Fibroblast of lung (primary cell): ENCODE measurements around the gene MSI2. TPM values are rescaled to one million over a fixed set of nuclear protein-coding genes. Genes with fewer than 3 reads are reported as not detected.

Source experiments
- DNase-seq, 2 donors: peaks; one replicate each; pipeline versions ENCODE4 v3.0.0 to v3.0.0-alpha.2; 2010; ENCODE audit warnings: low read depth in 2 of 2
- H2AFZ ChIP-seq: 2 replicates; pipeline ENCODE4 v1.5.1; 2012; ENCODE audit warnings: low read length, control low read depth, inconsistent platforms
- H3K27ac ChIP-seq: 2 replicates; pipeline ENCODE4 v1.5.1; 2011; ENCODE audit warnings: low read length, control low read depth; ENCODE audit not compliant: insufficient read depth
- H3K27me3 ChIP-seq: 2 replicates; pipeline ENCODE4 v1.5.1; 2011; ENCODE audit warnings: mild to moderate bottlenecking, low read length; ENCODE audit not compliant: control insufficient read depth, insufficient read depth
- H3K36me3 ChIP-seq: 2 replicates; pipeline ENCODE4 v1.5.1; 2011; ENCODE audit warnings: low read length; ENCODE audit not compliant: control insufficient read depth, insufficient read depth
- H3K4me1 ChIP-seq: 2 replicates; pipeline ENCODE4 v1.5.1; 2011; ENCODE audit warnings: low read length; ENCODE audit not compliant: control insufficient read depth, insufficient read depth; ENCODE audit errors: extremely low read depth
- H3K4me2 ChIP-seq: 2 replicates; pipeline ENCODE4 v1.5.1; 2011; ENCODE audit warnings: low read length, control low read depth; ENCODE audit not compliant: insufficient read depth; ENCODE audit errors: extremely low read depth
- H3K4me3 ChIP-seq, 4 experiments: fragments of 200-600 bp in 1 of 4; sonication (generic) in 1 of 4; replicated peaks in 1 of 4; 2 replicates each; pipeline ENCODE4 v1.5.1; 2011 to 2016; ENCODE audit warnings: low read length in 4 of 4, low read depth in 3 of 4, mild to moderate bottlenecking in 3 of 4, control low read depth in 2 of 4, inconsistent platforms in 1 of 4, mixed read lengths in 1 of 4; ENCODE audit not compliant: insufficient read depth in 1 of 4; ENCODE audit errors: control extremely low read depth in 1 of 4
- H3K79me2 ChIP-seq: 2 replicates; pipeline ENCODE4 v1.5.1; 2012; ENCODE audit warnings: mild to moderate bottlenecking, low read length, inconsistent platforms; ENCODE audit not compliant: control insufficient read depth, insufficient read depth
- H3K9ac ChIP-seq: 2 replicates; pipeline ENCODE4 v1.5.1; 2011; ENCODE audit warnings: mild to moderate bottlenecking, low read length, control low read depth; ENCODE audit not compliant: insufficient read depth
- H3K9me3 ChIP-seq: 2 replicates; pipeline ENCODE4 v1.5.1; 2012; ENCODE audit warnings: low read depth, low read length; ENCODE audit not compliant: control insufficient read depth, insufficient read depth
- H4K20me1 ChIP-seq: 2 replicates; pipeline ENCODE4 v1.5.1; 2011; ENCODE audit warnings: low read length; ENCODE audit not compliant: control insufficient read depth, insufficient read depth; ENCODE audit errors: extremely low read depth
- EZH2 ChIP-seq: IDR thresholded peaks from 2 replicates; pipeline ENCODE4 v1.5.1; 2012; ENCODE audit warnings: low read length, control low read depth, mild to moderate bottlenecking; ENCODE audit errors: missing control alignments
- polyA plus RNA-seq, 2 donors: library from polyadenylated mRNA; depleted of rRNA in 1 of 2; stranded (reverse) in 1 of 2; unstranded in 1 of 2; fragments of >200 nt; gene quantifications; 2 replicates each; pipeline ENCODE4 v1.2.1, GENCODE V29; 2011 to 2012; ENCODE audit warnings: missing spikeins in 1 of 2
- total RNA-seq: library from RNA; depleted of rRNA; stranded (reverse); fragments of >200 nt; gene quantifications from 2 replicates; pipeline ENCODE4 v1.2.1, GENCODE V29; 2014
- TF ChIP-seq, protein P1 (sequence below), 2 donors: IDR thresholded peaks in 1 of 2; conservative IDR thresholded peaks in 1 of 2; 1 replicate in 1 of 2; 2 replicates in 1 of 2; pipeline ENCODE4 v1.5.1; 2011 to 2012; ENCODE audit warnings: low read length in 2 of 2, control low read depth in 1 of 2, inconsistent platforms in 1 of 2, low read depth in 1 of 2, mild to moderate bottlenecking in 1 of 2

The MSI2 gene
- total and polyA plus RNA-seq, 2 donors (not counting 1 experiment from before 2014, with no cell fraction given): 6.8 to 14.2 TPM

DNA sequence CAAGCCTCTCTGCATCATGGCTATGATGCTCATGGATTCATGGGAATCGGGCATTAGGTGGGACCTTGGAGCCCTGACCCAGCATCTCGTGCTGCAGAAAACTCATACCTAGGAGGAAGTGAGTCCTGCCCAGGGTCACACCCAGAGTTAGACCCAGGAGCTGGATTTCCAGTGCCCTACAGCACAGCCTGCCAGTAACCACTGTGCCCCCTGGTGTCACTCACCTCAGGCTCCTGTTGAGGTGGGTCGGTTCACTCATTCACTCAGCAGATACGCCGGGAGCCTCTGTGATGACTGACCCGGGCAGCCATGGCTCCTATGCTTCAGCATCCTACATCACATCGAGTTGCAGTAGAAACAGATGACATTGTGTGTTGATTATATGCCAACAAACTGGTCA is 143.4 kb downstream of the MSI2 start:
- Histone ChIP-seq H3K9ac (no peak overlapping the region), H3K4me3 (no peak overlapping the region), H3K4me2 (no peak overlapping the region), H3K79me2 (no peaks in the 10 kb centered on the region), H4K20me1 (no peaks in the 10 kb centered on the region), H3K27ac (no peak overlapping the region), H3K27me3 (no peaks in the 10 kb centered on the region), H3K4me1 (no peaks in the 10 kb centered on the region), H3K9me3 (no peaks in the 10 kb centered on the region), H3K36me3 (no peaks in the 10 kb centered on the region), H2AFZ (no peak overlapping the region)
- TF ChIP-seq EZH2: no peak
- TF ChIP-seq, protein P1, sequence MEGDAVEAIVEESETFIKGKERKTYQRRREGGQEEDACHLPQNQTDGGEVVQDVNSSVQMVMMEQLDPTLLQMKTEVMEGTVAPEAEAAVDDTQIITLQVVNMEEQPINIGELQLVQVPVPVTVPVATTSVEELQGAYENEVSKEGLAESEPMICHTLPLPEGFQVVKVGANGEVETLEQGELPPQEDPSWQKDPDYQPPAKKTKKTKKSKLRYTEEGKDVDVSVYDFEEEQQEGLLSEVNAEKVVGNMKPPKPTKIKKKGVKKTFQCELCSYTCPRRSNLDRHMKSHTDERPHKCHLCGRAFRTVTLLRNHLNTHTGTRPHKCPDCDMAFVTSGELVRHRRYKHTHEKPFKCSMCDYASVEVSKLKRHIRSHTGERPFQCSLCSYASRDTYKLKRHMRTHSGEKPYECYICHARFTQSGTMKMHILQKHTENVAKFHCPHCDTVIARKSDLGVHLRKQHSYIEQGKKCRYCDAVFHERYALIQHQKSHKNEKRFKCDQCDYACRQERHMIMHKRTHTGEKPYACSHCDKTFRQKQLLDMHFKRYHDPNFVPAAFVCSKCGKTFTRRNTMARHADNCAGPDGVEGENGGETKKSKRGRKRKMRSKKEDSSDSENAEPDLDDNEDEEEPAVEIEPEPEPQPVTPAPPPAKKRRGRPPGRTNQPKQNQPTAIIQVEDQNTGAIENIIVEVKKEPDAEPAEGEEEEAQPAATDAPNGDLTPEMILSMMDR (conservative IDR thresholded peaks at IDR 0.05 in 1 of 2, IDR thresholded peaks at IDR 0.05 in 1 of 2; ENCODE audit: low read depth in 1 of 2, low read length in 2 of 2): no peak
- DNase-seq: no peak

DNA sequence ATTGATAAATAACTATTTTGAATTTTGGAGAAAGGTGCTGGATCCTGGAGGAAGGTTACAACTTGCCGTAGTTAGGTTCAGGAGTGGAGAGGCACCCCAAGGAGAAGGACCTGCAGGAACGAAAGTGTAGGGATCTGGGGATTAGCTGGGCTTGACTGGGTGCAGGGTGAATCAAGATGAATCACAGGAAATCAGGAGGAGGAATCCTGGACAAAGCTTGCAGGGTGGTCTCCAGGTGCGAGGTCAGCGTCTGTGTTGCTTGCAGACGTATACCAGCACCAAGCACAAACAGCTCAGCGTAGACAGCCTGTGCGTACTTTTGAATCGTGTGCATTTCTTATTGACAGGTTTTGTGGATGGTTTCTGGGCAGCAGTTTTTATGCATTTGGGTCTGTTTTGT is 144.3 kb downstream of the MSI2 start:
- Histone ChIP-seq H3K4me1 (no peaks in the 10 kb centered on the region), H3K27ac (no peak overlapping the region)
- no peak for TF ChIP-seq EZH2
- TF ChIP-seq, protein P1 (conservative IDR thresholded peaks at IDR 0.05 in 1 of 2, IDR thresholded peaks at IDR 0.05 in 1 of 2; ENCODE audit: low read depth in 1 of 2, low read length in 2 of 2): no peak

DNA sequence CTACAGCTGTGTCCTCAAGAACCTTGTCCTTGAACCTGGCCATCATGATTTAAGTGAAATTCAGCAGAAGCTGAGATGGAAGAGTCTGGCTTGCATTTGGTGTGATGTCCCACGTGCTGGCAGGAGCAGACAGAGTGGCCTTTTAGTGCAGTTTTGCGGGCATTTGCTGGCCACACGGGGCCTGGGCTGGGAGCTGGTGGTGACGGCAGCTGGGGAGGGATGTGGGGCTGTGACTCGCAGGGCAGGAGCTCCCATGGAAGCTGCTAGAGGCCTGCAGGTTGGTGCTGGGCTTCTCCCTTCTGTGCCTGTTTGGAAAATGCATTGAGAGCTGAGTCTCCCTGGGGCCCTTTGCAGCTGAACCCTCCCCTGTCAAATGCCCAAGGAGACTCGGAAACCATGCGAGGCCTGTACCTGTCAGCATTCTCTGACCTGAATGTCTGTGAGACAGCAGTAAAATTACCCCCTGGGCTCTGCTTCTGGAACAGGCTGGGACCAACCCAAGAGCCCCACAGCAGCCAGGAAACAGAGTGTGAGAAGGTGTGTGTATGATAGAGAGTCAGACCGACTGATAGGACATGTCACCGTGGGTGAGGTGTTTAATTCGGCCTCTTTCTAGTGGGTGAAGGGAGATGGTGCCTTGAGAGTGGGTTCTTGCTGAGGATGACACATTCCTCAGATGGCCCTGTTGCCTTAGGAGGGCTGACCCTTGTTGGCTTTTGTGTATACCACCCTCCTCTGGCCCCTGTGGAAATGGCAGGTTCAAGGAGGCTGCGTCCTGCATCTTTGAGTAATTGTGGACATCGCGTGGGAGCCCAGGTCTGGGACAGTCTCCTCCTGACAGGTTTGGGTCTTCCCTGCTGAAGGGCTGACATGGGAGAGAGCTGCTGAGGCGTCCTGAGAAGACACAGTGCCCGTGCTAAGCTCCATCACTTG is 145.5 kb downstream of the MSI2 start:
- TF ChIP-seq, protein P1 (conservative IDR thresholded peaks at IDR 0.05 in 1 of 2, IDR thresholded peaks at IDR 0.05 in 1 of 2; ENCODE audit: low read depth in 1 of 2, low read length in 2 of 2): no peak
- no peak for TF ChIP-seq EZH2
- DNase-seq: no peak
- no peaks in the 10 kb centered on the region for H3K36me3 ChIP-seq
- H3K27me3 ChIP-seq: no peaks in the 10 kb centered on the region
- no peak overlapping the region for H3K4me2 ChIP-seq
- H3K4me1 ChIP-seq: no peaks in the 10 kb centered on the region
- H3K9ac ChIP-seq: no peak overlapping the region
- no peak overlapping the region for H2AFZ ChIP-seq
- H3K27ac ChIP-seq: no peak overlapping the region
- H3K4me3 ChIP-seq: no peak overlapping the region
- no peaks in the 10 kb centered on the region for H4K20me1 ChIP-seq
- no peaks in the 10 kb centered on the region for H3K9me3 ChIP-seq
- no peaks in the 10 kb centered on the region for H3K79me2 ChIP-seq

More for the DNA sequence above, 144.3 kb downstream of the MSI2 start:
- H4K20me1 ChIP-seq: no peaks in the 10 kb centered on the region
- H3K9me3 ChIP-seq: no peaks in the 10 kb centered on the region
- H3K27me3 ChIP-seq: no peaks in the 10 kb centered on the region
- H3K9ac ChIP-seq: no peak overlapping the region
- DNase-seq: peak in 1 of 2 donors; percentile 57
- H3K4me2 ChIP-seq: no peak overlapping the region
- no peak overlapping the region for H3K4me3 ChIP-seq
- no peak overlapping the region for H2AFZ ChIP-seq
- H3K36me3 ChIP-seq: no peaks in the 10 kb centered on the region
- no peaks in the 10 kb centered on the region for H3K79me2 ChIP-seq
